Liver (tissue), 9 donors: ENCODE data around the gene CDCP2. TPM values are rescaled to one million over a fixed set of nuclear protein-coding genes. Genes with fewer than 3 reads are reported as not detected.
"Not testable (repeated sequence)": the region's sequence is repeated elsewhere in the genome, so short reads cannot be mapped to it uniquely, and the experiment has no call there.

Experiments
- DNase-seq: peaks from one replicate; pipeline ENCODE4 v3.0.0-alpha.2; 2017; ENCODE audit warnings: low spot score
- H3K27ac ChIP-seq, 2 donors: one replicate each; pipeline ENCODE4 v1.7.0; 2013; ENCODE audit warnings: inconsistent platforms in 2 of 2, low read length in 2 of 2, control low read depth in 1 of 2, low read depth in 1 of 2, mild to moderate bottlenecking in 1 of 2
- H3K27me3 ChIP-seq, 4 donors: one replicate each; pipeline versions ENCODE4 v1.6.1 to v1.7.0; 2013; ENCODE audit warnings: low read length in 3 of 4, inconsistent platforms in 1 of 4, mild to moderate bottlenecking in 1 of 4, moderate library complexity in 1 of 4; ENCODE audit not compliant: control insufficient read depth in 4 of 4, insufficient read depth in 4 of 4
- H3K36me3 ChIP-seq, 4 donors: one replicate each; pipeline versions ENCODE4 v1.6.1 to v1.7.0; 2013; ENCODE audit warnings: low read length in 3 of 4, mild to moderate bottlenecking in 3 of 4, low read depth in 1 of 4, moderate library complexity in 1 of 4; ENCODE audit not compliant: control insufficient read depth in 4 of 4, insufficient read depth in 3 of 4
- H3K4me1 ChIP-seq, 4 donors: one replicate each; pipeline versions ENCODE4 v1.6.1 to v1.7.0; 2013; ENCODE audit warnings: low read length in 3 of 4, mild to moderate bottlenecking in 3 of 4, moderate library complexity in 1 of 4; ENCODE audit not compliant: control insufficient read depth in 4 of 4, insufficient read depth in 4 of 4
- H3K4me3 ChIP-seq, 3 donors: one replicate each; pipeline versions ENCODE4 v1.6.1 to v1.7.0; 2013; ENCODE audit warnings: low read length in 3 of 3, control low read depth in 1 of 3, low read depth in 1 of 3, mild to moderate bottlenecking in 1 of 3
- H3K9ac ChIP-seq, 2 donors: one replicate each; pipeline ENCODE4 v1.7.0; 2013; ENCODE audit warnings: low read length in 2 of 2, mild to moderate bottlenecking in 2 of 2, moderate library complexity in 2 of 2, control low read depth in 1 of 2, low read depth in 1 of 2
- H3K9me3 ChIP-seq, 4 donors: one replicate each; pipeline versions ENCODE4 v1.6.1 to v1.7.0; 2013; ENCODE audit warnings: low read length in 3 of 4; ENCODE audit not compliant: control insufficient read depth in 4 of 4
- EGR1 ChIP-seq, 2 donors: IDR thresholded peaks; 2 replicates each; pipeline ENCODE4 v1.6.1; 2016 to 2018; ENCODE audit warnings: antibody characterized with exemption in 2 of 2, low read depth in 2 of 2
- GABPA ChIP-seq, 2 donors: IDR thresholded peaks in 1 of 2; conservative IDR thresholded peaks in 1 of 2; 2 replicates each; pipeline ENCODE4 v1.6.1; 2016; ENCODE audit warnings: antibody characterized with exemption in 2 of 2, mild to moderate bottlenecking in 1 of 2, moderate library complexity in 1 of 2
- JUND ChIP-seq, 2 donors: IDR thresholded peaks; 2 replicates each; pipeline ENCODE4 v1.6.1; 2016; ENCODE audit warnings: antibody characterized with exemption in 2 of 2
- RAD21 ChIP-seq, 2 donors: IDR thresholded peaks; 2 replicates each; pipeline ENCODE4 v1.6.1; 2016; ENCODE audit warnings: antibody characterized with exemption in 2 of 2, mild to moderate bottlenecking in 2 of 2
- REST ChIP-seq: IDR thresholded peaks from 2 replicates; pipeline ENCODE4 v1.6.1; 2016; ENCODE audit warnings: antibody characterized with exemption, mild to moderate bottlenecking
- RXRA ChIP-seq, 2 donors: IDR thresholded peaks; 2 replicates each; pipeline ENCODE4 v1.6.1; 2017 to 2018; ENCODE audit warnings: antibody characterized with exemption in 2 of 2, mild to moderate bottlenecking in 1 of 2
- WGBS: extraction: QIAGEN DNeasy Blood & Tissue Kit; methylation state at CpG from one replicate; pipeline ENCODE4 v1.1.7; 2013; 5-methylcytosine and 5-hydroxymethylcytosine counted together
- polyA plus RNA-seq, 2 donors: library from polyadenylated mRNA; stranded (reverse) in 1 of 2; unstranded in 1 of 2; fragments of 200-250 nt in 1 of 2; fragments of >200 nt in 1 of 2; fragmentation: Nextera tagmentation in 1 of 2; extraction: Ambion mirVana in 1 of 2; gene quantifications; one replicate each; pipeline versions ENCODE4 v1.2.1 to v1.2.3, GENCODE V29; 2013 to 2015
- total RNA-seq, 2 donors: library from RNA; depleted of rRNA; stranded (reverse); fragments of >200 nt; gene quantifications; one replicate each; pipeline ENCODE4 v1.2.3, GENCODE V29; 2014
- TF ChIP-seq, protein P1 (sequence below): fragments of 150-350 bp; IDR thresholded peaks from 2 replicates; pipeline ENCODE4 v1.5.1; 2017; ENCODE audit warnings: improper control_type of control experiment, low read depth, low read length; ENCODE audit not compliant: missing input control
- TF ChIP-seq, protein P2 (sequence below): IDR thresholded peaks from 2 replicates; pipeline ENCODE4 v1.6.1; 2016; ENCODE audit warnings: antibody characterized with exemption
- donor health status: healthy.
- donor health status: healthy.
- donor health status: healthy.
- donor health status: healthy.
- donor health status: healthy.

Gene CDCP2
- total and polyA plus RNA-seq, 4 donors: under 0.01 TPM; not detected in 3

- TF ChIP-seq, protein P1, sequence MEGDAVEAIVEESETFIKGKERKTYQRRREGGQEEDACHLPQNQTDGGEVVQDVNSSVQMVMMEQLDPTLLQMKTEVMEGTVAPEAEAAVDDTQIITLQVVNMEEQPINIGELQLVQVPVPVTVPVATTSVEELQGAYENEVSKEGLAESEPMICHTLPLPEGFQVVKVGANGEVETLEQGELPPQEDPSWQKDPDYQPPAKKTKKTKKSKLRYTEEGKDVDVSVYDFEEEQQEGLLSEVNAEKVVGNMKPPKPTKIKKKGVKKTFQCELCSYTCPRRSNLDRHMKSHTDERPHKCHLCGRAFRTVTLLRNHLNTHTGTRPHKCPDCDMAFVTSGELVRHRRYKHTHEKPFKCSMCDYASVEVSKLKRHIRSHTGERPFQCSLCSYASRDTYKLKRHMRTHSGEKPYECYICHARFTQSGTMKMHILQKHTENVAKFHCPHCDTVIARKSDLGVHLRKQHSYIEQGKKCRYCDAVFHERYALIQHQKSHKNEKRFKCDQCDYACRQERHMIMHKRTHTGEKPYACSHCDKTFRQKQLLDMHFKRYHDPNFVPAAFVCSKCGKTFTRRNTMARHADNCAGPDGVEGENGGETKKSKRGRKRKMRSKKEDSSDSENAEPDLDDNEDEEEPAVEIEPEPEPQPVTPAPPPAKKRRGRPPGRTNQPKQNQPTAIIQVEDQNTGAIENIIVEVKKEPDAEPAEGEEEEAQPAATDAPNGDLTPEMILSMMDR: no peak
- TF ChIP-seq, protein P2, sequence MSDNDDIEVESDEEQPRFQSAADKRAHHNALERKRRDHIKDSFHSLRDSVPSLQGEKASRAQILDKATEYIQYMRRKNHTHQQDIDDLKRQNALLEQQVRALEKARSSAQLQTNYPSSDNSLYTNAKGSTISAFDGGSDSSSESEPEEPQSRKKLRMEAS: no peak
- TF ChIP-seq EGR1 (IDR thresholded peaks at IDR 0.05; ENCODE audit: low read depth in 2 of 2) (no peak), JUND (IDR thresholded peaks at IDR 0.05) (no peak), RAD21 (IDR thresholded peaks at IDR 0.05) (no peak), GABPA (IDR thresholded peaks at IDR 0.05 in 1 of 2, conservative IDR thresholded peaks at IDR 0.05 in 1 of 2) (no peak), RXRA (IDR thresholded peaks at IDR 0.05) (no peak)
These were observed 15.6 kb upstream of the CDCP2 start (continued) for GRCh38 chr1:54168206-54168965.

GRCh38 chr1:54167422-54168139 is 14.8 kb upstream of the CDCP2 start:
- Histone ChIP-seq H3K27me3 (no peaks in the 10 kb centered on the region), H3K4me1 (peaks cover 0 to under 1% (median 0%) of the 10 kb centered on the region in 4 donors), H3K9ac (no peak overlapping the region), H3K4me3 (no peak overlapping the region), H3K9me3 (no peaks in the 10 kb centered on the region), H3K27ac (no peak overlapping the region), H3K36me3 (no peaks in the 10 kb centered on the region)
- no peak for TF ChIP-seq REST
- DNase-seq: no peak
- WGBS: 95% methylated on average over 9 of the region's 9 CpGs

GRCh38 chr1:54166357-54166756 is 13.6 kb upstream of the CDCP2 start:
- not testable (repeated sequence) for H3K27ac ChIP-seq, H3K36me3 ChIP-seq, H3K4me3 ChIP-seq, H3K9ac ChIP-seq, H3K4me1 ChIP-seq, H3K9me3 ChIP-seq, DNase-seq, H3K27me3 ChIP-seq
- WGBS: 95% methylated on average over 8 of the region's 8 CpGs
